ENCODE measurements around the gene KCNE4. TPM values are rescaled to one million over a fixed set of nuclear protein-coding genes. Genes with fewer than 3 reads are reported as not detected.

Gene KCNE4
- total and polyA plus RNA-seq, 9 donors, result 3.0 to 13.4 (median 8.0) TPM

GRCh38 chr2:223027442-223027841, 24.5 kb upstream of the KCNE4 start:
- 96 to 100% (median 96%) methylated on average over 2 of the region's 2 CpGs for WGBS, 3 donors
- Histone ChIP-seq H3K36me3 (no peaks in the 10 kb centered on the region), H3K4me3 (no peak overlapping the region), H3K27me3 (no peaks in the 10 kb centered on the region), H3K27ac (no peak overlapping the region), H3K9me3 (no peaks in the 10 kb centered on the region), H3K4me1 (ENCODE audit: insufficient read depth) (no peaks in the 10 kb centered on the region)
- TF ChIP-seq CTCF (IDR thresholded peaks at IDR 0.05) (no peak), POLR2A (IDR thresholded peaks at IDR 0.05) (no peak), EP300 (IDR thresholded peaks at IDR 0.05) (no peak)
- intact Hi-C loops (cut with DNase I), result no loop called here
- no peak for DNase-seq

GRCh38 chr2:223029287-223029686, 22.7 kb upstream of the KCNE4 start:
- Histone ChIP-seq H3K4me1 (ENCODE audit: insufficient read depth) (no peaks in the 10 kb centered on the region), H3K27me3 (no peaks in the 10 kb centered on the region), H3K9me3 (no peaks in the 10 kb centered on the region), H3K36me3 (no peaks in the 10 kb centered on the region), H3K4me3 (no peak overlapping the region), H3K27ac (no peak overlapping the region)
- TF ChIP-seq CTCF (IDR thresholded peaks at IDR 0.05) (no peak), EP300 (IDR thresholded peaks at IDR 0.05) (no peak), POLR2A (IDR thresholded peaks at IDR 0.05) (no peak)
- intact Hi-C loops (cut with DNase I), result no loop called here
- WGBS, 3 donors, result 66 to 78% (median 74%) methylated on average over 3 of the region's 3 CpGs
- DNase-seq, result no peak

- no peak overlapping the region for H3K27ac ChIP-seq
- intact Hi-C loops (cut with DNase I), result no loop called here
- H3K27me3 ChIP-seq, result no peaks in the 10 kb centered on the region
- no peak for TF ChIP-seq CTCF (IDR thresholded peaks at IDR 0.05)
- no peak for TF ChIP-seq EP300 (IDR thresholded peaks at IDR 0.05)
- TF ChIP-seq POLR2A (IDR thresholded peaks at IDR 0.05), result no peak
- no peak overlapping the region for H3K4me3 ChIP-seq
- 90 to 93% (median 90%) methylated on average over 8 of the region's 8 CpGs for WGBS, 3 donors
- no peaks in the 10 kb centered on the region for H3K9me3 ChIP-seq
- H3K36me3 ChIP-seq, result no peaks in the 10 kb centered on the region
- no peak for DNase-seq
- no peaks in the 10 kb centered on the region for H3K4me1 ChIP-seq (ENCODE audit: insufficient read depth)
Measured at GRCh38 chr2:223032187-223033142, 19.5 kb upstream of the KCNE4 start.

- no peak for DNase-seq
Measured at GRCh38 chr2:223034221-223034975, 17.6 kb upstream of the KCNE4 start.

More at GRCh38 chr2:223034221-223034975, 17.6 kb upstream of the KCNE4 start:
- Histone ChIP-seq H3K4me3 (no peak overlapping the region), H3K4me1 (ENCODE audit: insufficient read depth) (no peaks in the 10 kb centered on the region), H3K36me3 (no peaks in the 10 kb centered on the region), H3K9me3 (no peaks in the 10 kb centered on the region), H3K27me3 (no peaks in the 10 kb centered on the region), H3K27ac (no peak overlapping the region)
- intact Hi-C loops (cut with DNase I), result no loop called here
- no peak for TF ChIP-seq CTCF (IDR thresholded peaks at IDR 0.05)
- TF ChIP-seq EP300 (IDR thresholded peaks at IDR 0.05), result no peak
- TF ChIP-seq POLR2A (IDR thresholded peaks at IDR 0.05), result no peak
